GM12875 (cell line): Measurements from ENCODE around the gene REN.

Source experiments
- H3K4me3 ChIP-seq: one replicate; pipeline ENCODE4 v1.5.1; 2011; ENCODE audit warnings: low read depth, low read length, control low read depth
- CTCF ChIP-seq: IDR thresholded peaks from 2 replicates; pipeline ENCODE4 v1.5.1; 2011; ENCODE audit warnings: low read depth, mild to moderate bottlenecking, control low read depth, inconsistent platforms, low read length, moderate library complexity, borderline replicate concordance; ENCODE audit not compliant: insufficient read depth

REN gene

GRCh38 chr1:204166219-204166618 lies at the start of gene REN:
Gene REN (minus strand): TSS chr1:204166337. CDS start chr1:204166293, 44 bp downstream.
- TF ChIP-seq CTCF = no peak
- H3K4me3 ChIP-seq = no peak within 1 kb of the TSS

DNA sequence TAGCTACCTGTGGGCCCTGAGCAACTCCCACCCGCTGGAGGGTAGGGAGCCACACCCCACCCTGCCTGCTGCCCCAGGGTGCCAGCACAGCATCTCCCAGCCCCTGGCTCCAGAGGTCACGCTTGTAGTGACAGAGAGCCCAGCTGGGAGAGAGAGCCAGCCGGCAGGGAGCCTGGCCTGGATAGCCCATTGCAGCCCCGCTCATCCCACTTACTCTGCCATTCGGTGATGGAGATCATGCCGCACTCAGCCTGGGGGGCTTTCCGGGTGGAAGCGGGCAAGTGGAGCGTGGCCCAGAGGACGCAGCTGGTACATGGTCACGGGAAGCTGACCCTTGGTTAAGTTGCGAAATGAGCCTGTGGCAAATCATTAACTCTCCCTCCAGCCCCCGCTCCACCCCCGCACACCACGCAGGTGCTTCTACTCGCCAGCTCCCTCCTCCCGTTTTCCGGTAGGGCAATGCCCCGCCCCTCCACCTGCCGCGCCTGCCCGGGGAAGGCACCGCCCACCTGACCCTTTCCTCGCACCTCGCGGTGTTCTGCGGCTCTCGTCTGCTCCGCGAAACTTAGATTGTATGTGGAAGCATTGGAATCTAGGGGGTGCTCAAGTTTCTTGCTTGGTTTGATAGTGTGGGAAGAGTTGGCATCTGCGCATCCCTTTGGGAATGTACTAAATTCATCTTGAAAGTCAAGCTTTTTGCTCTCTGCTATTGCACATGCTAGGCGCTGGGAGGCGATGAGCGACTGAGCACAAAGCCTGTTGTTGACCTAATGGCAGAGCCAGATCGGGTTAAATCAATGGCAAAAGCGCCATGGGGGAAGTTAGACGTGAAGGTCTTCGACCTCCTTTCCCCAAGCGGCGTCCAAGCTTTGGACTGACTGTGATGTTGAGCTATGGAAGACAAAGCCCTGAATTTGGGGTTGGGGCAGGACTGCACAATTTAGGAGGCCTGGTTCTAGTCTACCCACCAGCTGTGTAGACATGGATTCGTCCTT lies 47.8 kb upstream of the REN start, which contains the start of gene GOLT1A:
Gene GOLT1A (minus strand): TSS at position 321 of the 995 bp plus-strand sequence. CDS start 82 bp downstream, at position 239.
- no peak within 1 kb of the TSS for H3K4me3 ChIP-seq
- no peak for TF ChIP-seq CTCF

DNA sequence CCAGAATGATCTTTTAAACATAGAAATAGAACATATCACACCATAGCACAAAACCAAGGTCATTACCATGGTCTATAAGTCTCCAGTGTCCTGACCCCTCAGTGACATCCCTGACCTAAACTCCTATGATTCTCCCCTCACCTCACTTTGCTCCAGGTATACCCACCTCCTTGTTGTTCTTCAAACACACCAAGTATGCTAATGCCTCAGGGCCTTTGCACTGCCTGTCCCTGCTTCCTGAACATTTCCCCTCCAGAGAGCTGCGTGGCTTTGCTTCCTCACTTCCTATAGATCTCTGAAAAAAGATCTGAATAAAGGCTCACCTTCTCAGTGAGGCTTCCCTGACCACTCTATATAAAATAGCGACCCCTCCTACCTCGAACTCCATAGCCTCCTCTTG lies 46.6 kb upstream of the REN start:
- TF ChIP-seq CTCF = no peak
- H3K4me3 ChIP-seq = no peak overlapping the region

DNA sequence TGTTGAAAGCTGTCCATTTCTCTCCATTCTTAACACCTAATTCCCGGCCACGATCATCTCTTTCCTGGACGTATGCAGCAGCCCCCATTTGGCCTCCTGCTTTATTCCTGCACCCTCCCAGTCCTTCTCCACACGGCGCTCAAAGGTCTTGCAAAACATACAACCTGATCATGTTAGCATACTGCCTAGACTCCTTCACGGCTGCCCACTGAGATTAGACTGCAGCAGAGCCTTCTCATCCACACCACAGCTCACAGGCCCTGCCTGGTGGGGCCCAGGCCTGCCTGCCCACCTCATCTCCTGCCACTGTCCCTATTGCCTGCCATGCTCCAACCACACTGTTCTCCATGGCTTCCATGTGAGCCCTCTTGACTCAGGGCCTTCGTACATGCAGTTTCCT lies 44.9 kb upstream of the REN start:
- TF ChIP-seq CTCF = no peak
- H3K4me3 ChIP-seq = no peak overlapping the region

DNA sequence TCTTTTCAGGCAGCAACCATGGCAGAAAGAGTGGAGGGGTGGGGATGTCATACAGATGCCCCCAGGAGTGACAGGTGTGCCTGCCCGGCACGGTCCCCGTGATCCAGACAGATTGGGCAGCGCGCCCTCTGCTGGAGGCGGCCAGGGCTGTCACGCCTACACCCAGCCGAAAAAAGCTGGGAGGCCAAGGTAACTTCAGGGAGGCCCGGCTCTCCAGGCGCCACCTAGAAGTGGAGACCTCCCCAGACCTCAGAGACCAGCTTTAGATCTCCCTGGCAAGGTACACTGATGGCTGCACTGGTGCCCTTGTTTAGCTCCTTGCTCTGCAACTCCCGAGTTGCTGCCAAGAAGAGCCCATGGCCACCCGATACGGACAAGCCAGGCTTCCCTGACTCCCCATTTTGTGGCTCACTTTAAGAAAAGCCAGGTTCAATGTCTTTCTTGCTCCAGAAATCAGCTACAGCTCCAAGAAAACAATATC lies 41.0 kb upstream of the REN start:
- TF ChIP-seq CTCF = peak; percentile 97
- no peak overlapping the region for H3K4me3 ChIP-seq

- H3K4me3 ChIP-seq = no peak overlapping the region
- TF ChIP-seq CTCF = no peak
Observed at GRCh38 chr1:204206121-204206520, 40.0 kb upstream of the REN start.
